Caco-2 (cell line): ENCODE results near the gene HIF1A. TPM values are rescaled to one million over a fixed set of nuclear protein-coding genes. Genes with fewer than 3 reads are reported as not detected.
A peak's percentile ranks its signal among the peaks of the same experiment; 100 is the strongest.

ENCODE experiments used
- BruUV-seq: library from RNA; stranded (reverse); fragments of 400-500 nt; replicated peaks from 2 replicates; lab custom pipeline; 2021; lab: Mats Ljungman, UMichigan
- CTCF ChIA-PET: fragments of 300-600 bp; sonication (Branson Sonifier 250); formaldehyde crosslinking; loops from one replicate; lab custom pipeline; 2022; ENCODE audit warnings: antibody characterized with exemption; lab: Charles Lee
- POLR2A ChIA-PET: fragments of 300-600 bp; sonication (Branson Sonifier 250); formaldehyde crosslinking; loops from one replicate; lab custom pipeline; 2022; ENCODE audit warnings: antibody characterized with exemption; lab: Charles Lee
- DNase-seq, 2 experiments: peaks; one replicate each; pipeline versions ENCODE4 v3.0.0 to v3.0.0-alpha.2; 2020 to 2022
- H3K27me3 ChIP-seq: replicated peaks from 2 replicates; pipeline ENCODE4 v1.6.0; 2011; ENCODE audit warnings: low read length; ENCODE audit not compliant: control insufficient read depth, insufficient read depth
- H3K36me3 ChIP-seq: 2 replicates; pipeline ENCODE4 v1.5.1; 2011; ENCODE audit warnings: low read length; ENCODE audit not compliant: control insufficient read depth, insufficient read depth
- H3K4me1 ChIP-seq: fragments of 250-450 bp; sonication (Bioruptor Pico); 2 replicates; pipeline ENCODE4 v1.5.1; 2020; ENCODE audit warnings: mild to moderate bottlenecking
- H3K4me3 ChIP-seq: 2 replicates; pipeline ENCODE4 v1.5.1; 2011; ENCODE audit warnings: low read depth, mild to moderate bottlenecking, control low read depth, low read length
- H3K9me3 ChIP-seq: fragments of 250-450 bp; sonication (Bioruptor Pico); 2 replicates; pipeline ENCODE4 v1.5.1; 2020; ENCODE audit warnings: mild to moderate bottlenecking, moderate library complexity
- H3K27ac Mint-ChIP-seq: one replicate; pipeline ENCODE4 v1.8.0; 2022; ENCODE audit warnings: mixed read lengths; ENCODE audit not compliant: unreplicated experiment
- H3K27me3 Mint-ChIP-seq: one replicate; pipeline ENCODE4 v1.8.0; 2022; ENCODE audit warnings: mixed read lengths; ENCODE audit not compliant: insufficient read depth, unreplicated experiment
- H3K36me3 Mint-ChIP-seq: one replicate; pipeline ENCODE4 v1.8.0; 2022; ENCODE audit warnings: mild to moderate bottlenecking, mixed read lengths; ENCODE audit not compliant: insufficient read depth, unreplicated experiment
- H3K4me1 Mint-ChIP-seq: one replicate; pipeline ENCODE4 v1.8.0; 2022; ENCODE audit warnings: low read depth, mixed read lengths; ENCODE audit not compliant: unreplicated experiment
- H3K4me3 Mint-ChIP-seq: one replicate; pipeline ENCODE4 v1.8.0; 2022; ENCODE audit warnings: mild to moderate bottlenecking, moderate library complexity, mixed read lengths; ENCODE audit not compliant: unreplicated experiment
- H3K9me3 Mint-ChIP-seq: one replicate; pipeline ENCODE4 v1.8.0; 2022; ENCODE audit warnings: mixed read lengths; ENCODE audit not compliant: unreplicated experiment
- intact Hi-C: fragments of 100-400 bp; cut with micrococcal nuclease; formaldehyde crosslinking; loops from one replicate; pipeline ENCODE4 v1.10.0; 2022; ENCODE audit not compliant: unreplicated experiment
- total RNA-seq: library from RNA; stranded (reverse); gene quantifications from 2 replicates; pipeline ENCODE4 v1.2.3, GENCODE V29; 2022
- TF ChIP-seq, protein P1 (sequence below), 2 experiments: fragments of 200-600 bp in 1 of 2; IDR thresholded peaks; 1 replicate in 1 of 2; 2 replicates in 1 of 2; pipeline versions ENCODE4 v1.5.1 to v1.8.0; 2011 to 2022; ENCODE audit warnings: antibody characterized with exemption in 1 of 2, control low read depth in 1 of 2, inconsistent platforms in 1 of 2, low read depth in 1 of 2, low read length in 1 of 2, mild to moderate bottlenecking in 1 of 2, moderate library complexity in 1 of 2; ENCODE audit not compliant: insufficient read depth in 1 of 2, severe bottlenecking in 1 of 2, unreplicated experiment in 1 of 2

Gene HIF1A
- total RNA-seq, 1 experiment from 2014 or later, result 127 TPM

DNA sequence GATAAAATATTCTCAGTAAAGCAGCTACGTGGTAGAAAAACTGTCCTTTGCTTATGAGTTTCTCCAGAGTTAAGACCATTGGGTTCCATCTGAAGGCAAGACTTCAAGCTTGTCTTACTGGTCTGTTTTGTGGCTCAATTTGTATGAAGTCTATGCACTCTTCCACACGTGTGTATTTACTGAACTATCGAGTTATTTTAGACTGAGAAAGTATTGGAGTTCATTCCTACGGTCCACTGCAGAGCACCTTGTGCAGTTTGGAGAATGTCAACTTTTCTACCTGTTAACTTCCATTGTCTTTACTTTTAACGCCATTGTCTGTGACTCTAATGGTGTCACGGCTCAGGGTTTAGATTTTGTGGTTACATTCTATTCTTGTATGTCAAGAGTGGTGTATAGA is 3.7 kb downstream of the HIF1A start:
- no peaks in the 10 kb centered on the region for H3K27me3 ChIP-seq
- H3K36me3 ChIP-seq, result no peaks in the 10 kb centered on the region
- no peaks in the 10 kb centered on the region for H3K27me3 Mint-ChIP-seq
- CTCF ChIA-PET, result no interaction called here
- H3K9me3 Mint-ChIP-seq, result no peaks in the 10 kb centered on the region
- no peak for DNase-seq
- TF ChIP-seq, protein P1, sequence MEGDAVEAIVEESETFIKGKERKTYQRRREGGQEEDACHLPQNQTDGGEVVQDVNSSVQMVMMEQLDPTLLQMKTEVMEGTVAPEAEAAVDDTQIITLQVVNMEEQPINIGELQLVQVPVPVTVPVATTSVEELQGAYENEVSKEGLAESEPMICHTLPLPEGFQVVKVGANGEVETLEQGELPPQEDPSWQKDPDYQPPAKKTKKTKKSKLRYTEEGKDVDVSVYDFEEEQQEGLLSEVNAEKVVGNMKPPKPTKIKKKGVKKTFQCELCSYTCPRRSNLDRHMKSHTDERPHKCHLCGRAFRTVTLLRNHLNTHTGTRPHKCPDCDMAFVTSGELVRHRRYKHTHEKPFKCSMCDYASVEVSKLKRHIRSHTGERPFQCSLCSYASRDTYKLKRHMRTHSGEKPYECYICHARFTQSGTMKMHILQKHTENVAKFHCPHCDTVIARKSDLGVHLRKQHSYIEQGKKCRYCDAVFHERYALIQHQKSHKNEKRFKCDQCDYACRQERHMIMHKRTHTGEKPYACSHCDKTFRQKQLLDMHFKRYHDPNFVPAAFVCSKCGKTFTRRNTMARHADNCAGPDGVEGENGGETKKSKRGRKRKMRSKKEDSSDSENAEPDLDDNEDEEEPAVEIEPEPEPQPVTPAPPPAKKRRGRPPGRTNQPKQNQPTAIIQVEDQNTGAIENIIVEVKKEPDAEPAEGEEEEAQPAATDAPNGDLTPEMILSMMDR (IDR thresholded peaks at IDR 0.05; ENCODE audit: insufficient read depth in 1 of 2, low read depth in 1 of 2, low read length in 1 of 2, severe bottlenecking in 1 of 2, unreplicated experiment in 1 of 2), result no peak
- no peaks in the 10 kb centered on the region for H3K9me3 ChIP-seq
- POLR2A ChIA-PET, result no interaction called here
- H3K27ac Mint-ChIP-seq, result no peak overlapping the region
- H3K4me3 Mint-ChIP-seq, result peak overlapping the region; percentile 91
- no TSS peak for BruUV-seq
- H3K4me1 ChIP-seq, result peaks cover 17% of the 10 kb centered on the region
- H3K4me3 ChIP-seq, result no peak overlapping the region
- peaks cover 26% of the 10 kb centered on the region for H3K36me3 Mint-ChIP-seq
- intact Hi-C loops, result loop anchor here (5.0 kb wide), 2 partner anchors 53 to 222 kb away; no protein-coding TSS in a partner anchor
- peaks cover 30% of the 10 kb centered on the region for H3K4me1 Mint-ChIP-seq

DNA sequence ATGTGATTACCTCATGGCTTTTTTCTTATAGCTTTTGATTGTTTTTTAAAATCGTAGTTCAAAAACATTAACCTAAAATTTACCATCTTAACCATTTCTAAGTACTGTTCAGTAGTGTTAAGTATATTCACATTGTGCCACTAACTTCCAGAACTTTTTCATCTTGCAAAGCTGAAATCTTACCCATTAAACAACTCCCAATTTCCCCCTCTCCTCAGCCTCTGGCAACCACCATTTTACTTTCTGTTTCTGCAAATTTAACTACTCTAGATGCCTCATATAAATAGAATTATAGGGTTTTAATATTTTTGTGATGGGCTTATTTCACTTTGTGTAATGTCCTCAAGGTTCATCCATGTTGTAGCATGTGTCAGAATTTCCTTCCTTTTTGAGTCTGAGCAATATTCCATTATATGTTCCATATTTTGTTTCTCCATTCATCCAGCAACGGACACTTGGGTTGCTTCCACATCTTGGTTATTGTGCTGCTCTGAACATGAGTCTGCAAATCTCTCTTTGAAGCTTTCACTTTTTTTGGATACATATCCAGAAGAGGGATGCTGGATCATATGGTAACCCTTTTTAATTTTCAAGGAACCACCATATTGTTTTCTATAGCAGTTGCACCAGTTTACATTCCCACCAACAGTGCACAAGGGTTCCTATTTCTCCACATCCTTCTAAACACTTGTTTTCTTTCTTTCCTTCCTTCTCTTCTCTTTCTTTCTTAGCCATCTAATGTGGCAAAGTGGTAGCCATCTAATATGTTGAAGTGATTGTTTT is 5.0 kb downstream of the HIF1A start:
- Mint-ChIP-seq H3K9me3 (no peaks in the 10 kb centered on the region), H3K36me3 (peaks cover 17% of the 10 kb centered on the region), H3K4me1 (peaks cover 30% of the 10 kb centered on the region), H3K27me3 (no peaks in the 10 kb centered on the region), H3K27ac (no peak overlapping the region), H3K4me3 (peak overlapping the region; percentile 15)
- Histone ChIP-seq H3K36me3 (no peaks in the 10 kb centered on the region), H3K4me1 (peaks cover 17% of the 10 kb centered on the region), H3K4me3 (no peak overlapping the region), H3K27me3 (no peaks in the 10 kb centered on the region), H3K9me3 (no peaks in the 10 kb centered on the region)
- ChIA-PET POLR2A (interaction anchor here (0.5 kb wide), 1 partner anchor 117 kb away, joined by 11 read pairs; no protein-coding TSS in a partner anchor), CTCF (no interaction called here)
- intact Hi-C loops, result no loop called here
- no peak for DNase-seq
- no TSS peak for BruUV-seq
- TF ChIP-seq, protein P1 (IDR thresholded peaks at IDR 0.05; ENCODE audit: insufficient read depth in 1 of 2, low read depth in 1 of 2, low read length in 1 of 2, severe bottlenecking in 1 of 2, unreplicated experiment in 1 of 2), result no peak

DNA sequence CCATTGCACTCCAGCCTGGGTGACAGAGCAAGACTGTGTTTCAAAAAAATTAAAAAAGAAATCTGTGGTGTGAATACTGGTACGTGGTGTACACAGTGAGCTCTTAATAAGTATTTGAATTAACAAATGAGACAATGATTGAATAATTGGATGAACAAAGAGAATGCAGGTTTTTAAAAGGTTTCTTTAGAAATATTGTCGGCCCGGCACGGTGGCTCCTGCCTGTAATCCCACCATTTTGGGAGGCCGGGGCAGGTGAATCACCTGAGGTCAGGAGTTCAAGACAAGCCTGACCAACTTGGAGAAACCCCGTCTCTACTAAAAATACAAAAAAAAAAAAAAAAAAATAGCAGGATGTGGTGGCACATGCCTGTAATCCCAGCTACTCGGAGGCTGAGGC is 6.6 kb downstream of the HIF1A start:
- intact Hi-C loops, result no loop called here
- no peak for DNase-seq
- POLR2A ChIA-PET, result no interaction called here
- Mint-ChIP-seq H3K36me3 (peaks cover 7% of the 10 kb centered on the region), H3K9me3 (no peaks in the 10 kb centered on the region), H3K4me3 (no peak overlapping the region), H3K27ac (no peak overlapping the region), H3K4me1 (peaks cover 34% of the 10 kb centered on the region), H3K27me3 (no peaks in the 10 kb centered on the region)
- no TSS peak for BruUV-seq
- H3K4me1 ChIP-seq, result peaks cover 17% of the 10 kb centered on the region
- H3K36me3 ChIP-seq, result no peaks in the 10 kb centered on the region
- no peaks in the 10 kb centered on the region for H3K9me3 ChIP-seq
- no peaks in the 10 kb centered on the region for H3K27me3 ChIP-seq
- CTCF ChIA-PET, result no interaction called here
- H3K4me3 ChIP-seq, result no peak overlapping the region
- TF ChIP-seq, protein P1 (IDR thresholded peaks at IDR 0.05; ENCODE audit: insufficient read depth in 1 of 2, low read depth in 1 of 2, low read length in 1 of 2, severe bottlenecking in 1 of 2, unreplicated experiment in 1 of 2), result no peak
